H1 (cell line): Measurements from ENCODE around the gene RASSF3. TPM values are rescaled to one million over a fixed set of nuclear protein-coding genes. Genes with fewer than 3 reads are reported as not detected.

ENCODE experiments used
- CTCF ChIA-PET: fragments of 300-600 bp; sonication (Branson Sonifier 250); formaldehyde crosslinking; loops from one replicate; lab custom pipeline; 2021; ENCODE audit not compliant: partially characterized antibody; lab: Charles Lee
- POLR2A ChIA-PET: fragments of 300-600 bp; sonication (Branson Sonifier 250); formaldehyde crosslinking; loops from one replicate; lab custom pipeline; 2021; ENCODE audit warnings: inconsistent platforms; ENCODE audit not compliant: partially characterized antibody; lab: Charles Lee
- DNase-seq, 2 experiments: peaks; one replicate each; pipeline versions ENCODE4 v3.0.0 to v3.0.0-alpha.2; 2010 to 2022; ENCODE audit warnings: low spot score in 2 of 2, low read depth in 1 of 2, mixed read lengths in 1 of 2
- FAIRE-seq: peaks from 2 replicates; lab custom pipeline; 2011; peaks lifted over from hg19 to GRCh38; lab: Jason Lieb, UNC
- H2AFZ ChIP-seq: 2 replicates; pipeline ENCODE4 v1.8.1; 2012; ENCODE audit warnings: low read length, inconsistent platforms
- H2AK5ac ChIP-seq: 2 replicates; pipeline ENCODE4 v1.6.1; 2013; ENCODE audit warnings: low read depth, low read length
- H2BK120ac ChIP-seq: replicated peaks from 2 replicates; pipeline ENCODE3; 2013; ENCODE audit warnings: low read depth, low read length, inconsistent platforms
- H2BK12ac ChIP-seq: 2 replicates; pipeline ENCODE4 v1.6.1; 2013; ENCODE audit warnings: low read depth, low read length
- H2BK15ac ChIP-seq: 2 replicates; pipeline ENCODE4 v1.6.1; 2013; ENCODE audit warnings: low read length
- H2BK20ac ChIP-seq: 2 replicates; pipeline ENCODE4 v1.6.1; 2013; ENCODE audit warnings: low read length
- H2BK5ac ChIP-seq: 2 replicates; pipeline ENCODE4 v1.6.1; 2013; ENCODE audit warnings: low read depth, low read length
- H3K14ac ChIP-seq: 2 replicates; pipeline ENCODE4 v1.6.1; 2013; ENCODE audit warnings: inconsistent platforms; ENCODE audit not compliant: insufficient read length
- H3K18ac ChIP-seq: 2 replicates; pipeline ENCODE4 v1.6.1; 2013; ENCODE audit warnings: low read length; ENCODE audit errors: extremely low read depth
- H3K23ac ChIP-seq: 2 replicates; pipeline ENCODE4 v1.6.1; 2013; ENCODE audit warnings: inconsistent platforms; ENCODE audit not compliant: insufficient read length
- H3K23me2 ChIP-seq: 2 replicates; pipeline ENCODE4 v1.6.1; 2013; ENCODE audit warnings: low read depth, low read length
- H3K27ac ChIP-seq: 2 replicates; pipeline ENCODE4 v1.6.1; 2011; ENCODE audit warnings: low read depth, low read length, inconsistent platforms
- H3K27me3 ChIP-seq, 4 experiments: replicated peaks in 1 of 4; 1 replicate in 1 of 4; 2 replicates in 3 of 4; pipeline versions ENCODE4 v1.6.1 to v1.8.1; 2011 to 2013; ENCODE audit warnings: low read length in 3 of 4, mild to moderate bottlenecking in 3 of 4, inconsistent platforms in 2 of 4, mixed read lengths in 2 of 4, moderate library complexity in 1 of 4; ENCODE audit not compliant: control insufficient read depth in 3 of 4, insufficient read depth in 3 of 4; ENCODE audit errors: extremely low read depth in 1 of 4
- H3K36me3 ChIP-seq, 4 experiments: 2 replicates each; pipeline versions ENCODE4 v1.6.1 to v1.8.1; 2011 to 2013; ENCODE audit warnings: mild to moderate bottlenecking in 4 of 4, low read length in 3 of 4, moderate library complexity in 2 of 4, control low read depth in 1 of 4, inconsistent platforms in 1 of 4; ENCODE audit not compliant: insufficient read depth in 4 of 4, control insufficient read depth in 2 of 4
- H3K4ac ChIP-seq: replicated peaks from 2 replicates; pipeline ENCODE3; 2013; ENCODE audit warnings: low read length, low read depth, mixed read lengths, inconsistent platforms; ENCODE audit not compliant: insufficient read length
- H3K4me1 ChIP-seq, 4 experiments: replicated peaks in 1 of 4; 1 replicate in 1 of 4; 2 replicates in 3 of 4; pipeline versions ENCODE4 v1.6.1 to v1.8.1; 2011 to 2013; ENCODE audit warnings: low read length in 3 of 4, inconsistent platforms in 2 of 4, mixed read lengths in 1 of 4; ENCODE audit not compliant: insufficient read depth in 4 of 4, control insufficient read depth in 3 of 4
- H3K4me2 ChIP-seq, 2 experiments: 2 replicates each; pipeline versions ENCODE4 v1.6.1 to v1.8.1; 2011 to 2013; ENCODE audit warnings: low read depth in 2 of 2, low read length in 2 of 2, control low read depth in 1 of 2, inconsistent platforms in 1 of 2, mild to moderate bottlenecking in 1 of 2; ENCODE audit not compliant: insufficient read depth in 1 of 2
- H3K4me3 ChIP-seq, 4 experiments: fragments of 200-600, 300-600 bp in 1 of 4; sonication (generic), shearing (Covaris generic), sonication (Bioruptor Twin) in 1 of 4; 2 replicates each; pipeline versions ENCODE4 v1.5.1 to v1.8.1; 2011 to 2016; ENCODE audit warnings: low read length in 4 of 4, low read depth in 3 of 4, control low read depth in 2 of 4, inconsistent platforms in 2 of 4, mild to moderate bottlenecking in 2 of 4, mixed read lengths in 1 of 4, moderate library complexity in 1 of 4; ENCODE audit not compliant: insufficient read depth in 2 of 4; ENCODE audit errors: extremely low read depth in 1 of 4
- H3K56ac ChIP-seq: replicated peaks from 2 replicates; pipeline ENCODE3; 2013; ENCODE audit warnings: low read depth, mild to moderate bottlenecking, mixed read lengths, low read length, inconsistent platforms; ENCODE audit not compliant: insufficient read length
- H3K79me1 ChIP-seq: 2 replicates; pipeline ENCODE4 v1.6.1; 2013; ENCODE audit warnings: low read depth, low read length, control low read depth
- H3K79me2 ChIP-seq, 2 experiments: 2 replicates each; pipeline versions ENCODE4 v1.6.1 to v1.8.1; 2012 to 2013; ENCODE audit warnings: low read length in 2 of 2, mild to moderate bottlenecking in 2 of 2, inconsistent platforms in 1 of 2; ENCODE audit not compliant: insufficient read depth in 2 of 2, control insufficient read depth in 1 of 2
- H3K9ac ChIP-seq, 4 experiments: replicated peaks in 1 of 4; 1 replicate in 1 of 4; 2 replicates in 3 of 4; pipeline versions ENCODE4 v1.6.1 to v1.8.1; 2011 to 2013; ENCODE audit warnings: low read depth in 3 of 4, low read length in 3 of 4, control low read depth in 2 of 4, mild to moderate bottlenecking in 2 of 4, moderate library complexity in 2 of 4, inconsistent platforms in 1 of 4; ENCODE audit errors: extremely low read depth in 1 of 4
- H3K9me3 ChIP-seq, 2 experiments: 2 replicates each; pipeline versions ENCODE4 v1.6.1 to v1.8.1; 2012 to 2013; ENCODE audit warnings: mild to moderate bottlenecking in 2 of 2, moderate library complexity in 2 of 2, control low read depth in 1 of 2, inconsistent platforms in 1 of 2, low read depth in 1 of 2, low read length in 1 of 2, mixed read lengths in 1 of 2; ENCODE audit not compliant: insufficient read depth in 2 of 2
- H4K20me1 ChIP-seq, 2 experiments: replicated peaks in 1 of 2; 2 replicates each; pipeline versions ENCODE3 to v1.8.1; 2011 to 2013; ENCODE audit warnings: inconsistent platforms in 2 of 2, low read length in 2 of 2, mild to moderate bottlenecking in 1 of 2; ENCODE audit not compliant: insufficient read depth in 2 of 2, control insufficient read depth in 1 of 2
- H4K5ac ChIP-seq: 2 replicates; pipeline ENCODE4 v1.6.1; 2013; ENCODE audit warnings: low read length, low read depth, mixed read lengths, inconsistent platforms; ENCODE audit not compliant: insufficient read length
- H4K8ac ChIP-seq: 2 replicates; pipeline ENCODE4 v1.8.0; 2013; ENCODE audit warnings: mild to moderate bottlenecking, moderate library complexity, low read length, inconsistent platforms; ENCODE audit not compliant: insufficient read depth; ENCODE audit errors: extremely low read depth
- H4K91ac ChIP-seq: replicated peaks from 2 replicates; pipeline ENCODE3; 2013; ENCODE audit warnings: low read length, mixed read lengths, inconsistent platforms; ENCODE audit not compliant: insufficient read length
- CEBPB ChIP-seq: IDR thresholded peaks from 2 replicates; pipeline ENCODE4 v1.6.1; 2012; ENCODE audit warnings: low read depth, low read length
- CHD2 ChIP-seq: IDR thresholded peaks from 2 replicates; pipeline ENCODE4 v1.6.1; 2012; ENCODE audit warnings: low read length, improper control_type of control experiment
- CREB1 ChIP-seq: IDR thresholded peaks from 2 replicates; pipeline ENCODE4 v1.6.1; 2012; ENCODE audit warnings: inconsistent platforms
- CTBP2 ChIP-seq: IDR thresholded peaks from 2 replicates; pipeline ENCODE4 v1.7.0; 2011; ENCODE audit warnings: borderline replicate concordance, mild to moderate bottlenecking, moderate library complexity, mixed read lengths, low read length; ENCODE audit not compliant: insufficient read depth, insufficient read length
- GABPA ChIP-seq: IDR thresholded peaks from 2 replicates; pipeline ENCODE4 v1.6.1; 2011; ENCODE audit warnings: mild to moderate bottlenecking, low read length, moderate library complexity, borderline replicate concordance; ENCODE audit not compliant: insufficient read depth
- RAD21 ChIP-seq, 2 experiments: IDR thresholded peaks in 1 of 2; conservative IDR thresholded peaks in 1 of 2; 2 replicates each; pipeline ENCODE4 v1.6.1; 2011; ENCODE audit warnings: low read depth in 2 of 2, low read length in 2 of 2, improper control_type of control experiment in 1 of 2, inconsistent platforms in 1 of 2, mild to moderate bottlenecking in 1 of 2, moderate library complexity in 1 of 2
- RXRA ChIP-seq: IDR thresholded peaks from 2 replicates; pipeline ENCODE4 v1.6.1; 2011; ENCODE audit warnings: low read depth, mild to moderate bottlenecking, low read length, moderate library complexity; ENCODE audit not compliant: insufficient read depth
- SP1 ChIP-seq: IDR thresholded peaks from 2 replicates; pipeline ENCODE4 v1.6.1; 2011; ENCODE audit warnings: low read depth, low read length
- TAF1 ChIP-seq: IDR thresholded peaks from 2 replicates; pipeline ENCODE4 v1.6.1; 2011; ENCODE audit warnings: mild to moderate bottlenecking, low read depth, low read length
- TCF12 ChIP-seq: IDR thresholded peaks from 2 replicates; pipeline ENCODE4 v1.6.1; 2011; ENCODE audit warnings: low read depth, mild to moderate bottlenecking, low read length
- WGBS, 2 experiments: shearing (Covaris generic) in 1 of 2; methylation state at CpG; one replicate each; pipeline versions ENCODE4 v1.1.6 to v1.1.7; 2013 to 2015; ENCODE audit warnings: low lambda C conversion rate in 2 of 2, mixed read lengths in 2 of 2, inconsistent platforms in 1 of 2, low coverage in 1 of 2, missing lambda C conversion rate in 1 of 2; ENCODE audit not compliant: insufficient replicate concordance in 2 of 2, insufficient coverage in 1 of 2, insufficient read length in 1 of 2; ENCODE audit errors: extremely low coverage in 1 of 2, missing lambda C conversion rate in 1 of 2; 5-methylcytosine and 5-hydroxymethylcytosine counted together
- polyA plus RNA-seq, 7 experiments: library from polyadenylated mRNA; depleted of rRNA in 3 of 7; stranded (reverse) in 5 of 7; unstranded in 2 of 7; fragments of >200 nt in 5 of 7; fragments of 200-250 nt in 2 of 7; gene quantifications; 1 replicate in 5 of 7; 2 replicates in 1 of 7; 4 replicates in 1 of 7; pipeline versions ENCODE4 v1.2.1 to v1.2.3, GENCODE V29; 2011 to 2013; ENCODE audit warnings: missing spikeins in 2 of 7, mixed read lengths in 2 of 7
- total RNA-seq: library from RNA; stranded (reverse); fragmentation: NEBNext Ultra II Directional; extraction: Animal tissue kit (Norgen Biotek cat#: 25700); gene quantifications from 2 replicates; pipeline ENCODE4 v1.2.1, GENCODE V29; 2021
- TF ChIP-seq, protein P1 (sequence below): IDR thresholded peaks from 2 replicates; pipeline ENCODE4 v1.6.1; 2011; ENCODE audit warnings: low read length, improper control_type of control experiment
- TF ChIP-seq, protein P2 (sequence below): IDR thresholded peaks from 2 replicates; pipeline ENCODE4 v1.6.1; 2012; ENCODE audit warnings: inconsistent platforms

Gene RASSF3
- total and polyA plus RNA-seq, 2 of the 8 experiments (the other 6 are each of a cell fraction or from before 2014, with no cell fraction given), result 19.1 to 64.3 TPM

DNA sequence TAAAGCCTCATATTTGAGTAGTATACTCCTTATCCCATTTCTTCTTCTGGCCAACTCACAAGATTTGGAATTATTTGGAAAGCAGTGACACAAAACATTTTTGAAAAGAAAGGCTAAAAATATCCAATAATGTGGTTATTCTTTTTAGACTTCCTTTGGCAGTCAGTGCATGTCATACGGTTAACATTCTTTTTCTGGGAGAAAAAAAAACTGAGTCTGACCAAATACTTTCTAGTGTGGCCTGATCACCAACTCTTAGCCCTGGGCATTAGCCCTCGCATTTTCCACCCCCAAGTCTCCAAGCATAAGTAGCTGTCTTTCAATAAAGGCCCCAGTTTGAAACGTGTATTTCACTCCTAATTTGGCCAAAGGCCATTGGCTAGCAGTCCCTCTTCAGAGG, 5.9 kb downstream of the RASSF3 start:
- Histone ChIP-seq H3K23me2 (peaks cover 5% of the 10 kb centered on the region; the same call in 1 of the 2 replicates), H3K18ac (no peak overlapping the region), H2BK5ac (no peak overlapping the region), H3K27me3 (no peaks in the 10 kb centered on the region), H3K14ac (no peak overlapping the region), H2AFZ (no peak overlapping the region), H2BK12ac (no peak overlapping the region), H3K4ac (no peak overlapping the region), H3K27ac (no peak overlapping the region), H2AK5ac (no peak overlapping the region), H3K56ac (no peak overlapping the region), H4K91ac (no peak overlapping the region), H3K9me3 (no peaks in the 10 kb centered on the region), H3K23ac (no peak overlapping the region), H4K20me1 (peaks cover 2 to 4% of the 10 kb centered on the region in 2 experiments), H4K8ac (no peak overlapping the region), H4K5ac (no peak overlapping the region), H3K79me2 (peaks cover 26 to 98% of the 10 kb centered on the region in 2 experiments), H3K9ac (no peak overlapping the region), H2BK15ac (no peak overlapping the region), H3K4me3 (no peak overlapping the region), H2BK120ac (no peak overlapping the region), H3K4me2 (no peak overlapping the region), H3K4me1 (peaks cover 0 to 5% (median 0%) of the 10 kb centered on the region in 4 experiments; a peak in 4 of 7 replicates), H3K79me1 (no peaks in the 10 kb centered on the region; the same call in 1 of the 2 replicates), H2BK20ac (no peak overlapping the region), H3K36me3 (peaks cover 0 to 6% (median 0%) of the 10 kb centered on the region in 4 experiments; a peak in 2 of 8 replicates)
- WGBS, 2 experiments, result 82% methylated on average over 3 of the region's 3 CpGs; no CpG with 5 or more reads in 1 of the 2 experiments
- POLR2A ChIA-PET, result interaction anchor here (1.1 to 1.3 kb wide), 2 partner anchors 9 to 18 kb away, joined by 3 read pairs; no protein-coding TSS in a partner anchor
- CTCF ChIA-PET, result interaction anchor here (0.9 to 1.5 kb wide), 5 partner anchors 8 to 81 kb away, joined by 3 to 7 read pairs (median 3); no protein-coding TSS in a partner anchor
- DNase-seq, result no peak
- no peak for FAIRE-seq
- TF ChIP-seq GABPA (no peak), SP1 (no peak), CREB1 (no peak), TCF12 (no peak), CTBP2 (no peak), CEBPB (no peak), RXRA (no peak), TAF1 (no peak), RAD21 (IDR thresholded peaks at IDR 0.05 in 1 of 2, conservative IDR thresholded peaks at IDR 0.05 in 1 of 2; ENCODE audit: low read depth in 2 of 2, low read length in 2 of 2) (no peak), CHD2 (no peak)
- TF ChIP-seq, protein P1, sequence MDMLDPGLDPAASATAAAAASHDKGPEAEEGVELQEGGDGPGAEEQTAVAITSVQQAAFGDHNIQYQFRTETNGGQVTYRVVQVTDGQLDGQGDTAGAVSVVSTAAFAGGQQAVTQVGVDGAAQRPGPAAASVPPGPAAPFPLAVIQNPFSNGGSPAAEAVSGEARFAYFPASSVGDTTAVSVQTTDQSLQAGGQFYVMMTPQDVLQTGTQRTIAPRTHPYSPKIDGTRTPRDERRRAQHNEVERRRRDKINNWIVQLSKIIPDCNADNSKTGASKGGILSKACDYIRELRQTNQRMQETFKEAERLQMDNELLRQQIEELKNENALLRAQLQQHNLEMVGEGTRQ, result no peak
- TF ChIP-seq, protein P2, sequence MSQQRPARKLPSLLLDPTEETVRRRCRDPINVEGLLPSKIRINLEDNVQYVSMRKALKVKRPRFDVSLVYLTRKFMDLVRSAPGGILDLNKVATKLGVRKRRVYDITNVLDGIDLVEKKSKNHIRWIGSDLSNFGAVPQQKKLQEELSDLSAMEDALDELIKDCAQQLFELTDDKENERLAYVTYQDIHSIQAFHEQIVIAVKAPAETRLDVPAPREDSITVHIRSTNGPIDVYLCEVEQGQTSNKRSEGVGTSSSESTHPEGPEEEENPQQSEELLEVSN, result no peak
